H1 (cell line): ENCODE measurements around the gene SHISA9.

ENCODE experiments used
- BCL11A ChIP-seq, 2 experiments: IDR thresholded peaks; one replicate each; pipeline ENCODE4 v1.6.1; 2011; ENCODE audit warnings: low read depth in 2 of 2, low read length in 2 of 2, mild to moderate bottlenecking in 2 of 2
- EP300 ChIP-seq, 2 experiments: IDR thresholded peaks; 1 replicate in 1 of 2; 2 replicates in 1 of 2; pipeline ENCODE4 v1.6.1; 2011 to 2012; ENCODE audit warnings: low read depth in 2 of 2, low read length in 2 of 2, mild to moderate bottlenecking in 2 of 2, borderline replicate concordance in 1 of 2, inconsistent platforms in 1 of 2, moderate library complexity in 1 of 2
- HDAC2 ChIP-seq, 2 experiments: fragments of 300-600 bp in 1 of 2; sonication (generic) in 1 of 2; IDR thresholded peaks; 2 replicates each; pipeline ENCODE4 v1.6.1; 2011 to 2012; ENCODE audit warnings: low read depth in 2 of 2, low read length in 2 of 2, mild to moderate bottlenecking in 2 of 2, moderate library complexity in 2 of 2, borderline replicate concordance in 1 of 2, inconsistent platforms in 1 of 2
- JUN ChIP-seq: IDR thresholded peaks from 2 replicates; pipeline ENCODE4 v1.6.1; 2011; ENCODE audit warnings: low read depth, mild to moderate bottlenecking, improper control_type of control experiment, low read length
- PHF8 ChIP-seq: fragments of 200-600 bp; sonication (generic); conservative IDR thresholded peaks from 2 replicates; pipeline ENCODE4 v1.7.1; 2012; ENCODE audit warnings: low read depth, mild to moderate bottlenecking, inconsistent platforms, low read length, moderate library complexity
- POLR2A ChIP-seq, 2 experiments: IDR thresholded peaks; 1 replicate in 1 of 2; 2 replicates in 1 of 2; pipeline ENCODE4 v1.6.1; 2011; ENCODE audit warnings: low read depth in 2 of 2, low read length in 2 of 2, mild to moderate bottlenecking in 2 of 2; ENCODE audit errors: control extremely low read depth in 1 of 2
- POLR2AphosphoS5 ChIP-seq: IDR thresholded peaks from 2 replicates; pipeline ENCODE4 v1.6.1; 2011; ENCODE audit warnings: low read depth, low read length
- SRF ChIP-seq: IDR thresholded peaks from 2 replicates; pipeline ENCODE4 v1.6.1; 2011; ENCODE audit warnings: mild to moderate bottlenecking, low read depth, low read length, moderate library complexity
- TF ChIP-seq, protein P1 (sequence below), 3 experiments: IDR thresholded peaks; 1 replicate in 2 of 3; 2 replicates in 1 of 3; pipeline versions ENCODE4 v1.5.1 to v1.6.1; 2011; ENCODE audit warnings: low read length in 3 of 3, mild to moderate bottlenecking in 3 of 3, inconsistent platforms in 2 of 3, low read depth in 1 of 3, moderate library complexity in 1 of 3; ENCODE audit not compliant: insufficient read depth in 1 of 3; ENCODE audit errors: control extremely low read depth in 1 of 3
- TF ChIP-seq, protein P2 (sequence below): IDR thresholded peaks from 2 replicates; pipeline ENCODE4 v1.6.1; 2012; ENCODE audit warnings: low read length, inconsistent platforms
- TF ChIP-seq, protein P3 (sequence below): IDR thresholded peaks from 2 replicates; pipeline ENCODE4 v1.6.1; 2011; ENCODE audit warnings: low read length, improper control_type of control experiment

DNA sequence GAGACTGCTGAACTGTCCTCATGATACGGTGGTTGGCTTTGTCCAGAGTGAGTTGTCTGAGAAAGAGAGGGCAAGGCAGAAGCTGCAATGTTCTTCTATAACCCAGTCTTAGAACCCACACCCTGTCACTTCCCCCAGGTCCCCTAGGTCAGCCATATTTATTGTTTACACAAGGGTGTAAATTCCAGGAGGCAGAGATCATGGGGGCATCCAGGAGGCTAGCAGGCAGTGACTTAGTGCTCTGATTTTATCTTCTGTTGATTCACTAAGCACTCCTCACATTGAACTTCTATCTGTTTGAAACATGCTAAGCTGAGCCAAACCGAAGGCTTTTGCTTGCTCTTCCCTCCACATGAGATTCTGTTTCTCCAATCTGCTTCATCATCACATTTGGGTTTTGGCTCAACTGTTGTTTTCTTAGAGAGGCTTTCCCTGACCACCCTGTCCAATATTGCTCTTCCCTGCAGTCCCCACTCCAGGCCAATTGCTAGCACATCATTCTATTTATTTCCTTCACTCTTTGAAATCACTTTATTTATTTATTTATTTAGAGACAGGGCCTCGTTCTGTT, 34.3 kb upstream of the SHISA9 start:
- TF ChIP-seq EP300 (IDR thresholded peaks at IDR 0.05; ENCODE audit: borderline replicate concordance in 1 of 2, low read depth in 2 of 2, low read length in 2 of 2): no peak
- TF ChIP-seq, protein P1, sequence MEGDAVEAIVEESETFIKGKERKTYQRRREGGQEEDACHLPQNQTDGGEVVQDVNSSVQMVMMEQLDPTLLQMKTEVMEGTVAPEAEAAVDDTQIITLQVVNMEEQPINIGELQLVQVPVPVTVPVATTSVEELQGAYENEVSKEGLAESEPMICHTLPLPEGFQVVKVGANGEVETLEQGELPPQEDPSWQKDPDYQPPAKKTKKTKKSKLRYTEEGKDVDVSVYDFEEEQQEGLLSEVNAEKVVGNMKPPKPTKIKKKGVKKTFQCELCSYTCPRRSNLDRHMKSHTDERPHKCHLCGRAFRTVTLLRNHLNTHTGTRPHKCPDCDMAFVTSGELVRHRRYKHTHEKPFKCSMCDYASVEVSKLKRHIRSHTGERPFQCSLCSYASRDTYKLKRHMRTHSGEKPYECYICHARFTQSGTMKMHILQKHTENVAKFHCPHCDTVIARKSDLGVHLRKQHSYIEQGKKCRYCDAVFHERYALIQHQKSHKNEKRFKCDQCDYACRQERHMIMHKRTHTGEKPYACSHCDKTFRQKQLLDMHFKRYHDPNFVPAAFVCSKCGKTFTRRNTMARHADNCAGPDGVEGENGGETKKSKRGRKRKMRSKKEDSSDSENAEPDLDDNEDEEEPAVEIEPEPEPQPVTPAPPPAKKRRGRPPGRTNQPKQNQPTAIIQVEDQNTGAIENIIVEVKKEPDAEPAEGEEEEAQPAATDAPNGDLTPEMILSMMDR (IDR thresholded peaks at IDR 0.05; ENCODE audit: control extremely low read depth in 1 of 3, insufficient read depth in 1 of 3, low read depth in 1 of 3, low read length in 3 of 3): no peak
- TF ChIP-seq BCL11A (IDR thresholded peaks at IDR 0.05; ENCODE audit: low read depth in 2 of 2, low read length in 2 of 2): no peak
- no peak for TF ChIP-seq HDAC2 (IDR thresholded peaks at IDR 0.05; ENCODE audit: borderline replicate concordance in 1 of 2, low read depth in 2 of 2, low read length in 2 of 2)
- TF ChIP-seq SRF: no peak
- TF ChIP-seq, protein P2, sequence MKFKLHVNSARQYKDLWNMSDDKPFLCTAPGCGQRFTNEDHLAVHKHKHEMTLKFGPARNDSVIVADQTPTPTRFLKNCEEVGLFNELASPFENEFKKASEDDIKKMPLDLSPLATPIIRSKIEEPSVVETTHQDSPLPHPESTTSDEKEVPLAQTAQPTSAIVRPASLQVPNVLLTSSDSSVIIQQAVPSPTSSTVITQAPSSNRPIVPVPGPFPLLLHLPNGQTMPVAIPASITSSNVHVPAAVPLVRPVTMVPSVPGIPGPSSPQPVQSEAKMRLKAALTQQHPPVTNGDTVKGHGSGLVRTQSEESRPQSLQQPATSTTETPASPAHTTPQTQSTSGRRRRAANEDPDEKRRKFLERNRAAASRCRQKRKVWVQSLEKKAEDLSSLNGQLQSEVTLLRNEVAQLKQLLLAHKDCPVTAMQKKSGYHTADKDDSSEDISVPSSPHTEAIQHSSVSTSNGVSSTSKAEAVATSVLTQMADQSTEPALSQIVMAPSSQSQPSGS: no peak
- TF ChIP-seq, protein P3, sequence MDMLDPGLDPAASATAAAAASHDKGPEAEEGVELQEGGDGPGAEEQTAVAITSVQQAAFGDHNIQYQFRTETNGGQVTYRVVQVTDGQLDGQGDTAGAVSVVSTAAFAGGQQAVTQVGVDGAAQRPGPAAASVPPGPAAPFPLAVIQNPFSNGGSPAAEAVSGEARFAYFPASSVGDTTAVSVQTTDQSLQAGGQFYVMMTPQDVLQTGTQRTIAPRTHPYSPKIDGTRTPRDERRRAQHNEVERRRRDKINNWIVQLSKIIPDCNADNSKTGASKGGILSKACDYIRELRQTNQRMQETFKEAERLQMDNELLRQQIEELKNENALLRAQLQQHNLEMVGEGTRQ: no peak
- TF ChIP-seq POLR2AphosphoS5: no peak
- no peak for TF ChIP-seq JUN
- TF ChIP-seq POLR2A (IDR thresholded peaks at IDR 0.05; ENCODE audit: control extremely low read depth in 1 of 2, low read depth in 2 of 2, low read length in 2 of 2): no peak
- no peak for TF ChIP-seq PHF8
